Measurements from ENCODE around the gene TPRA1. TPM values are rescaled to one million over a fixed set of nuclear protein-coding genes. Genes with fewer than 3 reads are reported as not detected.

The TPRA1 gene
- total RNA-seq, 4 donors from 2014 or later = 50.3 to 75.3 (median 67.5) TPM

GRCh38 chr3:127570520-127570919 lies 20.0 kb downstream of the TPRA1 start:
- peaks cover 0 to 54% (median 14%) of the 10 kb centered on the region in 3 donors for H3K36me3 ChIP-seq
- no peaks in the 10 kb centered on the region for H3K27me3 ChIP-seq
- TF ChIP-seq EP300 (IDR thresholded peaks at IDR 0.05) (no peak), CTCF (IDR thresholded peaks at IDR 0.05) (no peak), POLR2A (IDR thresholded peaks at IDR 0.05) (no peak)
- peaks cover 0 to 9% (median 2%) of the 10 kb centered on the region in 4 donors for H3K4me1 ChIP-seq
- no peak overlapping the region for H3K4me3 ChIP-seq
- no peaks in the 10 kb centered on the region for H3K9me3 ChIP-seq
- 92 to 96% methylated on average over 7 of the region's 7 CpGs for WGBS, 2 donors
- DNase-seq (ENCODE audit: low spot score in 2 of 2) = no peak
- no peak overlapping the region for H3K27ac ChIP-seq

GRCh38 chr3:127569160-127569559 lies 21.4 kb downstream of the TPRA1 start:
- no peak for DNase-seq (ENCODE audit: low spot score in 2 of 2)
- H3K27me3 ChIP-seq = no peaks in the 10 kb centered on the region
- TF ChIP-seq POLR2A (IDR thresholded peaks at IDR 0.05) (no peak), EP300 (IDR thresholded peaks at IDR 0.05) (no peak), CTCF (IDR thresholded peaks at IDR 0.05) (no peak)
- no peaks in the 10 kb centered on the region for H3K4me1 ChIP-seq
- no peak overlapping the region for H3K27ac ChIP-seq
- WGBS, 2 donors = 63 to 89% methylated on average over 1 of the region's 1 CpG
- H3K4me3 ChIP-seq = no peak overlapping the region
- H3K36me3 ChIP-seq = peaks cover 0 to 48% (median 11%) of the 10 kb centered on the region in 3 donors
- no peaks in the 10 kb centered on the region for H3K9me3 ChIP-seq

GRCh38 chr3:127568586-127568985 lies 21.9 kb downstream of the TPRA1 start:
- H3K36me3 ChIP-seq = peaks cover 0 to 42% (median 11%) of the 10 kb centered on the region in 3 donors
- no peaks in the 10 kb centered on the region for H3K9me3 ChIP-seq
- H3K4me3 ChIP-seq = no peak overlapping the region
- no peak for TF ChIP-seq EP300 (IDR thresholded peaks at IDR 0.05)
- no peak for TF ChIP-seq POLR2A (IDR thresholded peaks at IDR 0.05)
- no peak for TF ChIP-seq CTCF (IDR thresholded peaks at IDR 0.05)
- H3K27ac ChIP-seq = no peak overlapping the region
- H3K27me3 ChIP-seq = no peaks in the 10 kb centered on the region
- DNase-seq (ENCODE audit: low spot score in 2 of 2) = no peak
- no peaks in the 10 kb centered on the region for H3K4me1 ChIP-seq
- WGBS, 2 donors = 88 to 100% methylated on average over 2 to 3 of the region's 9 CpGs

- WGBS, 2 donors = 56 to 58% methylated on average over 9 of the region's 9 CpGs
- H3K4me3 ChIP-seq = no peak overlapping the region
- no peaks in the 10 kb centered on the region for H3K9me3 ChIP-seq
Observed at GRCh38 chr3:127566833-127567232, 23.7 kb downstream of the TPRA1 start.

GRCh38 chr3:127565711-127566110 lies 24.8 kb downstream of the TPRA1 start:
- Histone ChIP-seq H3K36me3 (peaks cover 0 to 13% (median 0%) of the 10 kb centered on the region in 3 donors), H3K4me1 (no peaks in the 10 kb centered on the region), H3K9me3 (no peaks in the 10 kb centered on the region), H3K4me3 (no peak overlapping the region), H3K27ac (no peak overlapping the region), H3K27me3 (no peaks in the 10 kb centered on the region)
- WGBS, 2 donors = 62 to 82% methylated on average over 7 of the region's 7 CpGs
- TF ChIP-seq EP300 (IDR thresholded peaks at IDR 0.05) (no peak), CTCF (IDR thresholded peaks at IDR 0.05) (no peak), POLR2A (IDR thresholded peaks at IDR 0.05) (no peak)
- DNase-seq (ENCODE audit: low spot score in 2 of 2) = no peak

More at GRCh38 chr3:127566833-127567232, 23.7 kb downstream of the TPRA1 start:
- Histone ChIP-seq H3K4me1 (no peaks in the 10 kb centered on the region), H3K36me3 (peaks cover 0 to 25% (median 0%) of the 10 kb centered on the region in 3 donors), H3K27me3 (no peaks in the 10 kb centered on the region), H3K27ac (no peak overlapping the region)
- no peak for TF ChIP-seq EP300 (IDR thresholded peaks at IDR 0.05)
- no peak for TF ChIP-seq POLR2A (IDR thresholded peaks at IDR 0.05)
- TF ChIP-seq CTCF (IDR thresholded peaks at IDR 0.05) = no peak
- DNase-seq (ENCODE audit: low spot score in 2 of 2) = no peak
